H9 (cell line): Measurements from ENCODE around the gene EEF1E1. TPM values are rescaled to one million over a fixed set of nuclear protein-coding genes. Genes with fewer than 3 reads are reported as not detected.

Source experiments
- DNase-seq: peaks from one replicate; pipeline ENCODE4 v3.0.0-alpha.2; 2017
- H2AFZ ChIP-seq: one replicate; pipeline ENCODE4 v1.6.1; 2013; ENCODE audit warnings: mild to moderate bottlenecking, low read length, control low read depth, moderate library complexity
- H2AK5ac ChIP-seq: 2 replicates; pipeline ENCODE4 v1.6.1; 2013; ENCODE audit warnings: low read length, control low read depth, mixed read lengths; ENCODE audit not compliant: insufficient read length
- H2BK120ac ChIP-seq: one replicate; pipeline ENCODE4 v1.6.1; 2013; ENCODE audit warnings: low read depth, mild to moderate bottlenecking, low read length, control low read depth, inconsistent platforms; ENCODE audit not compliant: poor library complexity, severe bottlenecking
- H2BK12ac ChIP-seq: 2 replicates; pipeline ENCODE4 v1.6.1; 2013; ENCODE audit warnings: low read length, control low read depth, mixed read lengths, low read depth; ENCODE audit not compliant: insufficient read length
- H2BK15ac ChIP-seq: 2 replicates; pipeline ENCODE4 v1.6.1; 2013; ENCODE audit warnings: low read depth, low read length, control low read depth
- H2BK20ac ChIP-seq: one replicate; pipeline ENCODE4 v1.6.1; 2013; ENCODE audit warnings: low read depth, mild to moderate bottlenecking, low read length, control low read depth, inconsistent platforms; ENCODE audit not compliant: poor library complexity, severe bottlenecking
- H2BK5ac ChIP-seq: 2 replicates; pipeline ENCODE4 v1.6.1; 2013; ENCODE audit warnings: low read length, control low read depth, mixed read lengths; ENCODE audit not compliant: insufficient read length
- H3K14ac ChIP-seq: 2 replicates; pipeline ENCODE4 v1.6.1; 2013; ENCODE audit warnings: low read length, control low read depth; ENCODE audit not compliant: insufficient read depth
- H3K18ac ChIP-seq: 2 replicates; pipeline ENCODE4 v1.6.1; 2013; ENCODE audit warnings: low read depth, mild to moderate bottlenecking, mixed read lengths, low read length, control low read depth; ENCODE audit not compliant: insufficient read length
- H3K23ac ChIP-seq: 2 replicates; pipeline ENCODE4 v1.6.1; 2013; ENCODE audit warnings: low read length, control low read depth, mixed read lengths, low read depth; ENCODE audit not compliant: insufficient read length
- H3K23me2 ChIP-seq: 2 replicates; pipeline ENCODE4 v1.6.1; 2013; ENCODE audit warnings: low read depth, mild to moderate bottlenecking, mixed read lengths, low read length, control low read depth; ENCODE audit not compliant: insufficient read length, poor library complexity, severe bottlenecking
- H3K27ac ChIP-seq: 2 replicates; pipeline ENCODE4 v1.5.1; 2013; ENCODE audit warnings: low read length, control low read depth, mixed read lengths, low read depth; ENCODE audit not compliant: insufficient read length
- H3K27me3 ChIP-seq: 2 replicates; pipeline ENCODE4 v1.6.1; 2013; ENCODE audit warnings: low read length, control low read depth, inconsistent platforms; ENCODE audit not compliant: insufficient read depth
- H3K4ac ChIP-seq: 2 replicates; pipeline ENCODE4 v1.6.1; 2013; ENCODE audit warnings: low read depth, mild to moderate bottlenecking, control low read depth, inconsistent platforms, low read length, moderate library complexity
- H3K4me1 ChIP-seq: 2 replicates; pipeline ENCODE4 v1.6.1; 2013; ENCODE audit warnings: low read length, control low read depth, inconsistent platforms; ENCODE audit not compliant: insufficient read depth
- H3K4me2 ChIP-seq: 2 replicates; pipeline ENCODE4 v1.6.1; 2013; ENCODE audit warnings: low read length, control low read depth, mixed read lengths; ENCODE audit not compliant: insufficient read length, insufficient read depth
- H3K56ac ChIP-seq: 2 replicates; pipeline ENCODE4 v1.6.1; 2013; ENCODE audit warnings: low read depth, mild to moderate bottlenecking, mixed read lengths, low read length, control low read depth; ENCODE audit not compliant: insufficient read length
- H3K79me1 ChIP-seq: 2 replicates; pipeline ENCODE4 v1.6.1; 2013; ENCODE audit warnings: low read depth, mild to moderate bottlenecking, moderate library complexity, low read length, control low read depth, inconsistent platforms; ENCODE audit not compliant: insufficient read depth, poor library complexity, severe bottlenecking
- H3K79me2 ChIP-seq: 2 replicates; pipeline ENCODE4 v1.6.1; 2013; ENCODE audit warnings: low read length, control low read depth, inconsistent platforms; ENCODE audit not compliant: insufficient read depth
- H3K9ac ChIP-seq: 2 replicates; pipeline ENCODE4 v1.6.1; 2013; ENCODE audit warnings: low read length, control low read depth, mixed read lengths; ENCODE audit not compliant: insufficient read length; ENCODE audit errors: extremely low read depth
- H3K9me3 ChIP-seq: one replicate; pipeline ENCODE4 v1.6.1; 2013; ENCODE audit warnings: low read depth, low read length, inconsistent platforms; ENCODE audit not compliant: control insufficient read depth
- H3T11ph ChIP-seq: one replicate; pipeline ENCODE4 v1.6.1; 2013; ENCODE audit warnings: mild to moderate bottlenecking, low read length, control low read depth, inconsistent platforms
- H4K20me1 ChIP-seq: one replicate; pipeline ENCODE4 v1.6.1; 2013; ENCODE audit not compliant: control insufficient read depth, insufficient read length, insufficient read depth
- H4K5ac ChIP-seq: 2 replicates; pipeline ENCODE4 v1.6.1; 2013; ENCODE audit warnings: low read depth, mild to moderate bottlenecking, mixed read lengths, low read length, control low read depth; ENCODE audit not compliant: insufficient read length
- H4K8ac ChIP-seq: replicated peaks from 2 replicates; pipeline ENCODE4 v1.6.1; 2013; ENCODE audit warnings: low read length, control low read depth, mixed read lengths, low read depth; ENCODE audit not compliant: insufficient read length
- H4K91ac ChIP-seq: 2 replicates; pipeline ENCODE4 v1.6.1; 2013; ENCODE audit warnings: low read depth, mild to moderate bottlenecking, moderate library complexity, mixed read lengths, low read length, control low read depth; ENCODE audit not compliant: insufficient read length
- H3K27ac Mint-ChIP-seq, 3 experiments: 2 replicates in 2 of 3; 3 replicates in 1 of 3; pipeline ENCODE4 v1.8.0; 2020 to 2021; ENCODE audit warnings: mixed read lengths in 3 of 3, mild to moderate bottlenecking in 1 of 3, moderate library complexity in 1 of 3
- H3K27me3 Mint-ChIP-seq: 2 replicates; pipeline ENCODE4 v1.8.0; 2021; ENCODE audit warnings: low read depth, mild to moderate bottlenecking, moderate library complexity, mixed read lengths
- H3K36me3 Mint-ChIP-seq, 3 experiments: 2 replicates in 2 of 3; 3 replicates in 1 of 3; pipeline ENCODE4 v1.8.0; 2020 to 2021; ENCODE audit warnings: low read depth in 3 of 3, mixed read lengths in 3 of 3; ENCODE audit not compliant: insufficient read depth in 1 of 3
- H3K4me1 Mint-ChIP-seq, 2 experiments: 2 replicates each; pipeline ENCODE4 v1.8.0; 2020; ENCODE audit warnings: mixed read lengths in 2 of 2
- H3K4me3 Mint-ChIP-seq, 2 experiments: 2 replicates in 1 of 2; 3 replicates in 1 of 2; pipeline ENCODE4 v1.8.0; 2020 to 2021; ENCODE audit warnings: mild to moderate bottlenecking in 2 of 2, mixed read lengths in 2 of 2, moderate library complexity in 1 of 2
- H3K9me3 Mint-ChIP-seq, 2 experiments: 2 replicates in 1 of 2; 3 replicates in 1 of 2; pipeline ENCODE4 v1.8.0; 2020; ENCODE audit warnings: mild to moderate bottlenecking in 2 of 2, mixed read lengths in 2 of 2, moderate library complexity in 1 of 2
- CTCF ChIP-seq: fragments of 200-600 bp; sonication (generic); conservative IDR thresholded peaks from 3 replicates; pipeline ENCODE4 v1.8.0; 2021; ENCODE audit warnings: antibody characterized with exemption, mild to moderate bottlenecking
- total RNA-seq: library from RNA; stranded (reverse); gene quantifications from 2 replicates; pipeline ENCODE4 v1.2.1, GENCODE V29; 2021

Gene EEF1E1
- total RNA-seq, 1 experiment from 2014 or later: 71.8 TPM

GRCh38 chr6:8105791-8106190 lies 3.4 kb upstream of the EEF1E1 start:
- no peaks in the 10 kb centered on the region for H3K9me3 ChIP-seq
- no peak overlapping the region for H2BK12ac ChIP-seq
- H2BK15ac ChIP-seq: no peak overlapping the region
- H3K4ac ChIP-seq: no peak overlapping the region
- no peak for TF ChIP-seq CTCF
- H3K23me2 ChIP-seq: no peaks in the 10 kb centered on the region
- no peak overlapping the region for H2BK5ac ChIP-seq
- H3K9ac ChIP-seq: no peak overlapping the region
- no peak overlapping the region for H3K14ac ChIP-seq
- H4K5ac ChIP-seq: no peak overlapping the region
- H3K79me1 ChIP-seq: peaks cover 1% of the 10 kb centered on the region
- no peak overlapping the region for H2BK20ac ChIP-seq
- Mint-ChIP-seq H3K4me1 (peaks cover 6 to 14% of the 10 kb centered on the region in 2 experiments), H3K4me3 (no peak overlapping the region), H3K36me3 (peaks cover 0 to 2% (median 1%) of the 10 kb centered on the region in 3 experiments; a peak in 4 of 7 replicates), H3K27ac (no peak overlapping the region), H3K9me3 (no peaks in the 10 kb centered on the region; a peak in 2 of 5 replicates), H3K27me3 (peaks cover 3% of the 10 kb centered on the region; the same call in 1 of the 2 replicates)
- H3K27me3 ChIP-seq: no peaks in the 10 kb centered on the region
- H3K4me2 ChIP-seq: no peak overlapping the region
- peaks cover 9% of the 10 kb centered on the region; the same call in 1 of the 2 replicates for H3K79me2 ChIP-seq
- no peak overlapping the region for H3K18ac ChIP-seq
- H3K56ac ChIP-seq: no peak overlapping the region
- H2BK120ac ChIP-seq: no peak overlapping the region
- no peaks in the 10 kb centered on the region for H4K20me1 ChIP-seq
- no peak overlapping the region for H2AFZ ChIP-seq
- no peak overlapping the region for H3K27ac ChIP-seq
- no peak overlapping the region for H2AK5ac ChIP-seq
- no peaks in the 10 kb centered on the region for H3K4me1 ChIP-seq
- H3K23ac ChIP-seq: no peak overlapping the region
- H3T11ph ChIP-seq: no peak overlapping the region
- H4K8ac ChIP-seq: no peak overlapping the region
- H4K91ac ChIP-seq: no peak overlapping the region
- no peak for DNase-seq
